ENCODE data around the gene RSPO4. TPM values are rescaled to one million over a fixed set of nuclear protein-coding genes. Genes with fewer than 3 reads are reported as not detected.

RSPO4 gene
- total RNA-seq, 1 donor from 2014 or later: 5.7 TPM

GRCh38 chr20:955111-955510, 47.0 kb downstream of the RSPO4 start:
- Histone ChIP-seq H3K36me3 (no peaks in the 10 kb centered on the region), H3K4me1 (no peaks in the 10 kb centered on the region), H3K4me3 (no peak overlapping the region), H3K9me3 (no peaks in the 10 kb centered on the region), H3K27ac (no peak overlapping the region), H3K27me3 (ENCODE audit: low read depth) (peaks cover 21% of the 10 kb centered on the region)
- no peak for ATAC-seq
- intact Hi-C loops (cut with DNase I): loop anchor here (5.0 kb wide), 1 partner anchor 138 kb away; no protein-coding TSS in a partner anchor
- TF ChIP-seq, protein P1, sequence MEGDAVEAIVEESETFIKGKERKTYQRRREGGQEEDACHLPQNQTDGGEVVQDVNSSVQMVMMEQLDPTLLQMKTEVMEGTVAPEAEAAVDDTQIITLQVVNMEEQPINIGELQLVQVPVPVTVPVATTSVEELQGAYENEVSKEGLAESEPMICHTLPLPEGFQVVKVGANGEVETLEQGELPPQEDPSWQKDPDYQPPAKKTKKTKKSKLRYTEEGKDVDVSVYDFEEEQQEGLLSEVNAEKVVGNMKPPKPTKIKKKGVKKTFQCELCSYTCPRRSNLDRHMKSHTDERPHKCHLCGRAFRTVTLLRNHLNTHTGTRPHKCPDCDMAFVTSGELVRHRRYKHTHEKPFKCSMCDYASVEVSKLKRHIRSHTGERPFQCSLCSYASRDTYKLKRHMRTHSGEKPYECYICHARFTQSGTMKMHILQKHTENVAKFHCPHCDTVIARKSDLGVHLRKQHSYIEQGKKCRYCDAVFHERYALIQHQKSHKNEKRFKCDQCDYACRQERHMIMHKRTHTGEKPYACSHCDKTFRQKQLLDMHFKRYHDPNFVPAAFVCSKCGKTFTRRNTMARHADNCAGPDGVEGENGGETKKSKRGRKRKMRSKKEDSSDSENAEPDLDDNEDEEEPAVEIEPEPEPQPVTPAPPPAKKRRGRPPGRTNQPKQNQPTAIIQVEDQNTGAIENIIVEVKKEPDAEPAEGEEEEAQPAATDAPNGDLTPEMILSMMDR (IDR thresholded peaks at IDR 0.05): no peak
- no peak for DNase-seq

DNA sequence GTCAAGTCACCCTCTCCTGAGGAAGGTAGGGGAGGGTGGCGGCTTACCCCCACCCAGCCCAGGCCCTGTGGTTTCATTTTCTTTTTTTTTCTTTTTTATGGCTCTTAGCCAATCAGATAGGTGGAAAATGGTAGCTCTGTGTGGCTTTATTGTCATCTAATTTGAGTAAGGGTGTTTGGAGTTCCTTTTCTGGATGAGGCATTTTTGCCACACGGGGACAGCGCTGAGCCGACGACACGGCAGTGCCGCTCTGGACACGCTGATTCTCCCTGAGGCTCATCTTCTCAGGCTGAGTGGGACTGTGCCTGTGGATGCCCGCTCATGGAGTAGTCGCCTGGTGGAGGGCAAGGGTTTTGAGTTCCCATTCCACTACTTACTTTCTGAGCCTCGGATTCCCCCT, 48.4 kb downstream of the RSPO4 start:
- ATAC-seq: no peak
- intact Hi-C loops (cut with DNase I): no loop called here
- TF ChIP-seq, protein P1 (IDR thresholded peaks at IDR 0.05): no peak

GRCh38 chr20:952196-952795, 49.8 kb downstream of the RSPO4 start:
- H3K4me3 ChIP-seq: no peak overlapping the region
- TF ChIP-seq, protein P1 (IDR thresholded peaks at IDR 0.05): no peak
- H3K4me1 ChIP-seq: no peaks in the 10 kb centered on the region
- peaks cover 21% of the 10 kb centered on the region for H3K27me3 ChIP-seq (ENCODE audit: low read depth)
- DNase-seq: no peak
- no peaks in the 10 kb centered on the region for H3K36me3 ChIP-seq
- no peak for ATAC-seq
- no peaks in the 10 kb centered on the region for H3K9me3 ChIP-seq
- intact Hi-C loops (cut with DNase I): no loop called here
- no peak overlapping the region for H3K27ac ChIP-seq

More for the DNA sequence above, 48.4 kb downstream of the RSPO4 start:
- no peaks in the 10 kb centered on the region for H3K9me3 ChIP-seq
- H3K27ac ChIP-seq: no peak overlapping the region
- H3K36me3 ChIP-seq: no peaks in the 10 kb centered on the region
- peaks cover 21% of the 10 kb centered on the region for H3K27me3 ChIP-seq (ENCODE audit: low read depth)
- DNase-seq: no peak
- no peaks in the 10 kb centered on the region for H3K4me1 ChIP-seq
- H3K4me3 ChIP-seq: no peak overlapping the region

DNA sequence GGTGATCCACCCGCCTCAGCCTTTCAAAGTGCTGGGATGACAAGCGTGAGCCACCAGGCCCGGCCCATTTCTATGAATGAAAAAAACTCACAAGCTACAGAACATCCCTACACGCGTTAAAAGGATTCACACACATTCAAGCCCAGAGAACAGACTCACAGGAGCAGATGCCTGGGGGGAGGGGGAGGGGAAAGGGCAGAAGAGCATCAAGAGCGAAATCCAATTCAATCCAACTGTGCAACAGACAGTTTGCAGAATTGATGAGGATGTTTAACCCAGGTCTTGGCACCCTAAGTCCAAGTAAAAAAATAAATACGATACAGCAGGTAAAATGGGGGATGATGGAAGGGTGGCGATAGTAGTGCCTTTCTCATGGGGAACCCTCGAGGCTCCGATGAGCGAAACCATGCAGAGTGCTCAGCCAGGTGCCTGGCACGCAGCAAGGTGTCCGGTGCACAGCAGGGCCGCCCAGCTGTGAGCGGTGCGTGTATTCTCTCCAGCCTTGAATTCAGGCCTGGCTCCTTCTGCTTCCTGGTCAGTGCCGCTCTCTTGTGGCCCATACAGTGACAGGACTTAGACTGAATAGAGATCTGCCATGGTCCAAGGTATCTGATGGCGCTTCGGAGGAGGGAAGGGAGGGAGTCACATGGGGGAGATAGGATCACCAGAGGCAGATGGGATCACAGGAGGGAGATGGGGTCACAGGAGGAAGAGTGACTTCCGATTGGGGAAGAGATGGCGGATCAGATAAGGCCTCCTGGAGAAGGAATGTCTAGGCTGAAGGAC, 50.5 kb downstream of the RSPO4 start:
- Histone ChIP-seq H3K27me3 (ENCODE audit: low read depth) (peaks cover 21% of the 10 kb centered on the region), H3K9me3 (no peaks in the 10 kb centered on the region), H3K4me3 (no peak overlapping the region), H3K4me1 (no peaks in the 10 kb centered on the region), H3K27ac (no peak overlapping the region), H3K36me3 (no peaks in the 10 kb centered on the region)
- intact Hi-C loops (cut with DNase I): no loop called here
- ATAC-seq (no peak), DNase-seq (no peak)
- TF ChIP-seq, protein P1 (IDR thresholded peaks at IDR 0.05): no peak

GRCh38 chr20:949717-950116, 52.4 kb downstream of the RSPO4 start:
- H3K4me3 ChIP-seq: no peak overlapping the region
- peaks cover 6% of the 10 kb centered on the region for H3K27me3 ChIP-seq (ENCODE audit: low read depth)
- no peaks in the 10 kb centered on the region for H3K9me3 ChIP-seq
- DNase-seq (no peak), ATAC-seq (no peak)
- no peaks in the 10 kb centered on the region for H3K36me3 ChIP-seq
- no peaks in the 10 kb centered on the region for H3K4me1 ChIP-seq
- intact Hi-C loops (cut with DNase I): no loop called here
- no peak overlapping the region for H3K27ac ChIP-seq
- TF ChIP-seq, protein P1 (IDR thresholded peaks at IDR 0.05): no peak

Data from lower lobe of right lung (tissue), 2 donors.